ENCODE measurements around the gene CDIP1. TPM values are rescaled to one million over a fixed set of nuclear protein-coding genes. Genes with fewer than 3 reads are reported as not detected.

The CDIP1 gene
- total RNA-seq, 1 donor from 2014 or later = 64.7 TPM

DNA sequence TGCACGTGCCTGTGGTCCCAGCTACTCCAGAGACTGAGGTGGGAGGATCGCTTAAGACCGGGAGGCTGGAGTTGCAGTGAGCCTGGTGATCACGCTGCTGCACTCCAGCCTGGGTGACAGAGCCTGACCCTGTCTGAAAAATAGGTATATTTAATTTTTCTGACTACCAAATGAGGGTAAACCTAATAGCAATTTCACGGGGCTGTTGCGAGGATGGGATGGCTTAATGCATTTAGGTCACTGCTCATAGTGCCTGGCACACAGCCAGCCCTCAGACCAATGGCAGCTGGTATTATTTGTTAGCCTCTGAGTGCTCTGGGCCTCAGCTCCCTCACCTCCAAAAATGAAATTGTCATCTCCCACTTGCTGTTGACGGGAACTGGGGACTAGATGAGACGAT lies 5.9 kb upstream of the CDIP1 start:
- DNase-seq (ENCODE audit: low read depth) (no peak), FAIRE-seq (no peak)
- H3K27me3 Mint-ChIP-seq (ENCODE audit: low read depth, unreplicated experiment) = peaks cover 10% of the 10 kb centered on the region
- Histone ChIP-seq H3K4me2 (ENCODE audit: low read length) (no peak overlapping the region), H3K79me2 (ENCODE audit: insufficient read depth, low read length) (no peaks in the 10 kb centered on the region), H3K4me1 (ENCODE audit: insufficient read depth, low read length) (no peaks in the 10 kb centered on the region), H3K27ac (ENCODE audit: low read depth, low read length) (no peak overlapping the region), H3K36me3 (ENCODE audit: insufficient read depth, low read length) (no peaks in the 10 kb centered on the region), H3K4me3 (ENCODE audit: insufficient read depth, low read depth, low read length) (no peak overlapping the region), H3K9ac (ENCODE audit: low read length) (no peak overlapping the region), H3K9me3 (ENCODE audit: insufficient read depth, low read depth, low read length) (peaks cover under 1% of the 10 kb centered on the region), H2AFZ (ENCODE audit: low read depth, low read length) (no peak overlapping the region), H4K20me1 (ENCODE audit: insufficient read depth, low read length) (no peaks in the 10 kb centered on the region), H3K27me3 (ENCODE audit: insufficient read depth, low read length) (no peaks in the 10 kb centered on the region)
- peaks cover 3% of the 10 kb centered on the region for H3K36me3 Mint-ChIP-seq (ENCODE audit: low read depth, unreplicated experiment)
- no peaks in the 10 kb centered on the region for H3K4me1 Mint-ChIP-seq (ENCODE audit: low read depth, unreplicated experiment)
- H3K27ac Mint-ChIP-seq (ENCODE audit: unreplicated experiment) = no peak overlapping the region
- H3K4me3 Mint-ChIP-seq (ENCODE audit: unreplicated experiment) = no peak overlapping the region
- peaks cover 5% of the 10 kb centered on the region for H3K9me3 Mint-ChIP-seq (ENCODE audit: unreplicated experiment)
- no peak for TF ChIP-seq EZH2 (IDR thresholded peaks at IDR 0.05; ENCODE audit: insufficient read depth, low read length)
- TF ChIP-seq, protein P1, sequence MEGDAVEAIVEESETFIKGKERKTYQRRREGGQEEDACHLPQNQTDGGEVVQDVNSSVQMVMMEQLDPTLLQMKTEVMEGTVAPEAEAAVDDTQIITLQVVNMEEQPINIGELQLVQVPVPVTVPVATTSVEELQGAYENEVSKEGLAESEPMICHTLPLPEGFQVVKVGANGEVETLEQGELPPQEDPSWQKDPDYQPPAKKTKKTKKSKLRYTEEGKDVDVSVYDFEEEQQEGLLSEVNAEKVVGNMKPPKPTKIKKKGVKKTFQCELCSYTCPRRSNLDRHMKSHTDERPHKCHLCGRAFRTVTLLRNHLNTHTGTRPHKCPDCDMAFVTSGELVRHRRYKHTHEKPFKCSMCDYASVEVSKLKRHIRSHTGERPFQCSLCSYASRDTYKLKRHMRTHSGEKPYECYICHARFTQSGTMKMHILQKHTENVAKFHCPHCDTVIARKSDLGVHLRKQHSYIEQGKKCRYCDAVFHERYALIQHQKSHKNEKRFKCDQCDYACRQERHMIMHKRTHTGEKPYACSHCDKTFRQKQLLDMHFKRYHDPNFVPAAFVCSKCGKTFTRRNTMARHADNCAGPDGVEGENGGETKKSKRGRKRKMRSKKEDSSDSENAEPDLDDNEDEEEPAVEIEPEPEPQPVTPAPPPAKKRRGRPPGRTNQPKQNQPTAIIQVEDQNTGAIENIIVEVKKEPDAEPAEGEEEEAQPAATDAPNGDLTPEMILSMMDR (IDR thresholded peaks at IDR 0.05; ENCODE audit: insufficient read depth, low read depth, low read length) = no peak

DNA sequence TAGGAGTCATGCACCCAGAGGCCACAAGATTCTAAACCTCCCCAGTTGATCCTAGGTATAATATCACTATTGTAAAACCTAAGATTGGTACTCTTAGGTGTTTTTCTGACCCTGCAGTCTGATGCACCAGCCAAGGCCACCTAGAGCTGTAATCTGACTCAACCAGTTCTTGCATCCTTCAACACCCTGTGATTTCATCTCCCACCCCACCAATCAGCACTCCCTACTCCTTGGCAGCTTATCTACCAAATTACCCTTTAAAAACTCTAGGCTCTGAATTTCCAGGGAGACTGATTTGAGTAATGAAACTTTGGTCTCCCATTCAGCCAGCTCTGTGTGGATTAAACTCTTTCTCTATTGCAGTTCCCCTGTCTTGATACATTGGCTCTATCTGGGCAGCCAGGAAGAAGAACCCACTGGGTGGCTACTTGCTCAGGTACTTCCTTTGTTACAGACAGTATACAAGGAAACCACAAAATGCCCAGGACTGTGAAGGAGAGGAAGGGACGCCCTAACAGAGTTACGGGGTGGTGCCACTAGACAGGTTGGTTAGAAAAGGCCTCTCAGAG lies 1.2 kb upstream of the CDIP1 start:
- H3K27me3 ChIP-seq (ENCODE audit: insufficient read depth, low read length) = no peaks in the 10 kb centered on the region
- DNase-seq (ENCODE audit: low read depth) (no peak), FAIRE-seq (no peak)
- no peaks in the 10 kb centered on the region for H3K36me3 ChIP-seq (ENCODE audit: insufficient read depth, low read length)
- Mint-ChIP-seq H3K4me1 (ENCODE audit: low read depth, unreplicated experiment) (peaks cover 11% of the 10 kb centered on the region), H3K4me3 (ENCODE audit: unreplicated experiment) (no peak overlapping the region), H3K27me3 (ENCODE audit: low read depth, unreplicated experiment) (no peaks in the 10 kb centered on the region), H3K9me3 (ENCODE audit: unreplicated experiment) (peaks cover 7% of the 10 kb centered on the region), H3K27ac (ENCODE audit: unreplicated experiment) (no peak overlapping the region), H3K36me3 (ENCODE audit: low read depth, unreplicated experiment) (peaks cover 14% of the 10 kb centered on the region)
- peaks cover 7% of the 10 kb centered on the region for H3K9me3 ChIP-seq (ENCODE audit: insufficient read depth, low read depth, low read length)
- H3K27ac ChIP-seq (ENCODE audit: low read depth, low read length) = no peak overlapping the region
- H3K79me2 ChIP-seq (ENCODE audit: insufficient read depth, low read length) = peaks cover 30% of the 10 kb centered on the region
- no peak for TF ChIP-seq EZH2 (IDR thresholded peaks at IDR 0.05; ENCODE audit: insufficient read depth, low read length)
- H4K20me1 ChIP-seq (ENCODE audit: insufficient read depth, low read length) = peaks cover 10% of the 10 kb centered on the region
- no peak overlapping the region for H3K4me2 ChIP-seq (ENCODE audit: low read length)
- no peak overlapping the region for H3K9ac ChIP-seq (ENCODE audit: low read length)
- H3K4me1 ChIP-seq (ENCODE audit: insufficient read depth, low read length) = no peaks in the 10 kb centered on the region
- no peak overlapping the region for H2AFZ ChIP-seq (ENCODE audit: low read depth, low read length)
- H3K4me3 ChIP-seq (ENCODE audit: insufficient read depth, low read depth, low read length) = no peak overlapping the region

GRCh38 chr16:4537376-4538343 lies 913 bp downstream of the CDIP1 start:
- peak overlapping the region; percentile 93 for H3K4me2 ChIP-seq (ENCODE audit: low read length)
- TF ChIP-seq, protein P1 (IDR thresholded peaks at IDR 0.05; ENCODE audit: insufficient read depth, low read depth, low read length) = no peak
- TF ChIP-seq EZH2 (IDR thresholded peaks at IDR 0.05; ENCODE audit: insufficient read depth, low read length) = no peak
- no peaks in the 10 kb centered on the region for H3K36me3 ChIP-seq (ENCODE audit: insufficient read depth, low read length)
- peaks cover 31% of the 10 kb centered on the region for H3K79me2 ChIP-seq (ENCODE audit: insufficient read depth, low read length)
- H3K27me3 ChIP-seq (ENCODE audit: insufficient read depth, low read length) = no peaks in the 10 kb centered on the region
- H4K20me1 ChIP-seq (ENCODE audit: insufficient read depth, low read length) = peaks cover 23% of the 10 kb centered on the region
- peak overlapping the region; percentile 85 for H3K27ac Mint-ChIP-seq (ENCODE audit: unreplicated experiment)
- peak overlapping the region; percentile 69 for H3K4me3 ChIP-seq (ENCODE audit: insufficient read depth, low read depth, low read length)
- no peaks in the 10 kb centered on the region for H3K27me3 Mint-ChIP-seq (ENCODE audit: low read depth, unreplicated experiment)
- H3K9me3 Mint-ChIP-seq (ENCODE audit: unreplicated experiment) = peaks cover 7% of the 10 kb centered on the region
- H3K36me3 Mint-ChIP-seq (ENCODE audit: low read depth, unreplicated experiment) = peaks cover 22% of the 10 kb centered on the region
- H3K27ac ChIP-seq (ENCODE audit: low read depth, low read length) = no peak overlapping the region
- peak overlapping the region; percentile 75 for H3K9ac ChIP-seq (ENCODE audit: low read length)
- no peak for FAIRE-seq
- H3K9me3 ChIP-seq (ENCODE audit: insufficient read depth, low read depth, low read length) = peaks cover 7% of the 10 kb centered on the region
- peak overlapping the region; percentile 70 for H2AFZ ChIP-seq (ENCODE audit: low read depth, low read length)
- peak overlapping the region; percentile 91 for H3K4me3 Mint-ChIP-seq (ENCODE audit: unreplicated experiment)
- H3K4me1 ChIP-seq (ENCODE audit: insufficient read depth, low read length) = no peaks in the 10 kb centered on the region
- H3K4me1 Mint-ChIP-seq (ENCODE audit: low read depth, unreplicated experiment) = peaks cover 11% of the 10 kb centered on the region
- DNase-seq (ENCODE audit: low read depth) = no peak
